ENCODE results near the gene C9orf78. TPM values are rescaled to one million over a fixed set of nuclear protein-coding genes. Genes with fewer than 3 reads are reported as not detected.

Gene C9orf78
- polyA plus RNA-seq, 1 experiment = 66.8 TPM

Small RNAs within 50 kb of the gene (small RNA-seq; reads per million reads assigned to genes)
- gene MIR6855 (ENCODE audit: insufficient read length, low read depth) = not detected

Other genes with a start within 250 kb of the C9orf78 start
- 0.26 and 0.30 TPM in 2 replicates for gene C9orf50, start 214.2 kb downstream of the C9orf78 start, polyA plus RNA-seq (2011; rRNA removed)
- gene NTMT1, start 209.1 kb downstream of the C9orf78 start, polyA plus RNA-seq (2011; rRNA removed) = 49.3 and 50.4 TPM in 2 replicates
- gene ASB6, start 193.1 kb downstream of the C9orf78 start, polyA plus RNA-seq (2011; rRNA removed) = 11.6 and 15.3 TPM in 2 replicates
- 8.3 and 15.0 TPM in 2 replicates for gene PRRX2, start 169.6 kb downstream of the C9orf78 start, polyA plus RNA-seq (2011; rRNA removed)
- gene PTGES, start 82.2 kb downstream of the C9orf78 start, polyA plus RNA-seq (2011; rRNA removed) = 17.0 and 21.4 TPM in 2 replicates
- 26.3 and 31.0 TPM in 2 replicates for gene TOR1B, start 32.1 kb downstream of the C9orf78 start, polyA plus RNA-seq (2011; rRNA removed)
- 72.0 and 78.5 TPM in 2 replicates for gene TOR1A, start 11.1 kb downstream of the C9orf78 start, polyA plus RNA-seq (2011; rRNA removed)
- 10.3 and 13.2 TPM in 2 replicates for gene USP20, start 183 bp upstream of the C9orf78 start, polyA plus RNA-seq (2011; rRNA removed)
- gene FNBP1, start 207.9 kb upstream of the C9orf78 start, polyA plus RNA-seq (2011; rRNA removed) = 19.1 and 22.3 TPM in 2 replicates
- 39.3 and 45.1 TPM in 2 replicates for gene GPR107, start 218.6 kb upstream of the C9orf78 start, polyA plus RNA-seq (2011; rRNA removed)